HepG2 (cell line): Measurements from ENCODE around the gene RPAP2. TPM values are rescaled to one million over a fixed set of nuclear protein-coding genes. Genes with fewer than 3 reads are reported as not detected.

Source experiments
- EHMT2 ChIP-seq: fragments of 200-600 bp; sonication (generic); IDR thresholded peaks from 2 replicates; pipeline ENCODE4 v1.7.0; 2017; ENCODE audit warnings: antibody characterized with exemption, low read depth, low read length, borderline replicate concordance
- MTA1 ChIP-seq: sonication (generic); formaldehyde crosslinking; IDR thresholded peaks from 2 replicates; pipeline ENCODE4 v1.4.0; 2020; ENCODE audit warnings: missing genetic modification reagents, mild to moderate bottlenecking, borderline replicate concordance
- NCOA2 ChIP-seq: sonication (generic); formaldehyde crosslinking; IDR thresholded peaks from 2 replicates; pipeline ENCODE4 v1.8.0; 2022; ENCODE audit warnings: inconsistent platforms
- ZFX ChIP-seq: sonication (generic); formaldehyde crosslinking; IDR thresholded peaks from 2 replicates; pipeline ENCODE4 v1.4.0; 2020; ENCODE audit warnings: mild to moderate bottlenecking, low read depth, missing genetic modification reagents, moderate library complexity
- ZNF10 ChIP-seq: sonication (generic); formaldehyde crosslinking; IDR thresholded peaks from 2 replicates; pipeline ENCODE4 v1.4.0; 2020; ENCODE audit warnings: mild to moderate bottlenecking, low read depth, missing genetic modification reagents, borderline replicate concordance
- ZNF556 ChIP-seq: sonication (generic); formaldehyde crosslinking; IDR thresholded peaks from 2 replicates; pipeline ENCODE4 v1.4.0; 2020; ENCODE audit warnings: mild to moderate bottlenecking, missing genetic modification reagents, borderline replicate concordance
- polyA plus RNA-seq, 8 experiments: library from polyadenylated mRNA; depleted of rRNA in 3 of 8; stranded (reverse) in 7 of 8; unstranded in 1 of 8; fragments of >200 nt; fragmentation: Illumina TruSeq in 4 of 8; extraction: Trizol in 4 of 8; gene quantifications; 2 replicates each; pipeline versions ENCODE4 v1.2.1 to v1.2.3, GENCODE V29; 2011 to 2016; ENCODE audit warnings: low read depth in 4 of 8, missing spikeins in 1 of 8, mixed read lengths in 1 of 8; ENCODE audit not compliant: insufficient read depth in 1 of 8
- total RNA-seq, 5 experiments: library from RNA; depleted of rRNA; stranded (reverse); fragments of >200 nt; fragmentation: Illumina TruSeq; extraction: Trizol; gene quantifications; 2 replicates each; pipeline ENCODE4 v1.2.3, GENCODE V29; 2016; ENCODE audit warnings: low read depth in 1 of 5
- TF ChIP-seq, protein P1 (sequence below): sonication (generic); formaldehyde crosslinking; IDR thresholded peaks from 2 replicates; pipeline ENCODE4 v1.5.1; 2020; ENCODE audit warnings: mild to moderate bottlenecking, missing genetic modification reagents, borderline replicate concordance
- TF ChIP-seq, protein P2 (sequence below): sonication (generic); formaldehyde crosslinking; IDR thresholded peaks from 2 replicates; pipeline ENCODE4 v1.9.0; 2021; ENCODE audit warnings: missing genetic modification reagents, borderline replicate concordance
- TF ChIP-seq, protein P3 (sequence below): sonication (generic); formaldehyde crosslinking; IDR thresholded peaks from 2 replicates; pipeline ENCODE4 v1.4.0; 2020; ENCODE audit warnings: missing genetic modification reagents
- TF ChIP-seq, protein P4 (sequence below): sonication (generic); formaldehyde crosslinking; IDR thresholded peaks from 2 replicates; pipeline ENCODE4 v1.9.0; 2021; ENCODE audit warnings: missing genetic modification reagents, borderline replicate concordance
- TF ChIP-seq, protein P5 (sequence below): sonication (generic); formaldehyde crosslinking; IDR thresholded peaks from 2 replicates; pipeline ENCODE4 v1.4.0; 2020; ENCODE audit warnings: low read depth, missing genetic modification reagents

Gene RPAP2
- total and polyA plus RNA-seq, 2 of the 13 experiments (the other 11 are each of a cell fraction or from before 2014, with no cell fraction given): 10.0 to 34.8 TPM

DNA sequence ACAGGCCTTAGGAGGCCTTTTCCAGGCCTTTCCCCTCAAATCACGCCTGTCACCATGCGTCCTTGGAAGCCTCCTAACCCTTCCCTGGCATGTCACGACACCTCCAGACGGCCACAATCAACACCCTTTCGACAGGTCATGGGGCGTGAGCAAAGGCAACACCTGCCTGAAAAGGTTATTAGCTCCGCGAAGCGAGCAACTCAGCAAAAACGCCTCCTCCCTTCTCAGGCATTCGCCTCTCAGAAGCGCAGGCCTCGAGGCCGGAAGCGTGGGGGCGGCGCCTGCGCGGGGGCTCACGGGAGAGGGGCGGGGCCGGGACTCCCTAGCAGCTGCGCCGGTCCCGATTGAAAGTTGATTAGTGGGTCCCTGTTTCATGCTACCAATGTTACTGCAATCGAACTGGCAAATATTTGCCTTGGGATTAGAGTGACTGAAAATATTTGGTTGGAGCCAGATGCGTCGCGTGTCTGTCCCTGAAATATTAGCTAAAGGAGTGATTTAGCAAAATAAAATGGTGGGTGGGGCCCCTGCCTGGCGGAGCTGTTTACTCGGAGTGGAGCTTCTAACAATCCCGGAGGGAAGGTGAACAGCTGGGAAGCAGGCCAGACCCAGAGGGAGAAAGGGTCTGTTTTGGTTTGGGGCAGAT is 143.0 kb downstream of the RPAP2 start (continued):
- TF ChIP-seq, protein P1, sequence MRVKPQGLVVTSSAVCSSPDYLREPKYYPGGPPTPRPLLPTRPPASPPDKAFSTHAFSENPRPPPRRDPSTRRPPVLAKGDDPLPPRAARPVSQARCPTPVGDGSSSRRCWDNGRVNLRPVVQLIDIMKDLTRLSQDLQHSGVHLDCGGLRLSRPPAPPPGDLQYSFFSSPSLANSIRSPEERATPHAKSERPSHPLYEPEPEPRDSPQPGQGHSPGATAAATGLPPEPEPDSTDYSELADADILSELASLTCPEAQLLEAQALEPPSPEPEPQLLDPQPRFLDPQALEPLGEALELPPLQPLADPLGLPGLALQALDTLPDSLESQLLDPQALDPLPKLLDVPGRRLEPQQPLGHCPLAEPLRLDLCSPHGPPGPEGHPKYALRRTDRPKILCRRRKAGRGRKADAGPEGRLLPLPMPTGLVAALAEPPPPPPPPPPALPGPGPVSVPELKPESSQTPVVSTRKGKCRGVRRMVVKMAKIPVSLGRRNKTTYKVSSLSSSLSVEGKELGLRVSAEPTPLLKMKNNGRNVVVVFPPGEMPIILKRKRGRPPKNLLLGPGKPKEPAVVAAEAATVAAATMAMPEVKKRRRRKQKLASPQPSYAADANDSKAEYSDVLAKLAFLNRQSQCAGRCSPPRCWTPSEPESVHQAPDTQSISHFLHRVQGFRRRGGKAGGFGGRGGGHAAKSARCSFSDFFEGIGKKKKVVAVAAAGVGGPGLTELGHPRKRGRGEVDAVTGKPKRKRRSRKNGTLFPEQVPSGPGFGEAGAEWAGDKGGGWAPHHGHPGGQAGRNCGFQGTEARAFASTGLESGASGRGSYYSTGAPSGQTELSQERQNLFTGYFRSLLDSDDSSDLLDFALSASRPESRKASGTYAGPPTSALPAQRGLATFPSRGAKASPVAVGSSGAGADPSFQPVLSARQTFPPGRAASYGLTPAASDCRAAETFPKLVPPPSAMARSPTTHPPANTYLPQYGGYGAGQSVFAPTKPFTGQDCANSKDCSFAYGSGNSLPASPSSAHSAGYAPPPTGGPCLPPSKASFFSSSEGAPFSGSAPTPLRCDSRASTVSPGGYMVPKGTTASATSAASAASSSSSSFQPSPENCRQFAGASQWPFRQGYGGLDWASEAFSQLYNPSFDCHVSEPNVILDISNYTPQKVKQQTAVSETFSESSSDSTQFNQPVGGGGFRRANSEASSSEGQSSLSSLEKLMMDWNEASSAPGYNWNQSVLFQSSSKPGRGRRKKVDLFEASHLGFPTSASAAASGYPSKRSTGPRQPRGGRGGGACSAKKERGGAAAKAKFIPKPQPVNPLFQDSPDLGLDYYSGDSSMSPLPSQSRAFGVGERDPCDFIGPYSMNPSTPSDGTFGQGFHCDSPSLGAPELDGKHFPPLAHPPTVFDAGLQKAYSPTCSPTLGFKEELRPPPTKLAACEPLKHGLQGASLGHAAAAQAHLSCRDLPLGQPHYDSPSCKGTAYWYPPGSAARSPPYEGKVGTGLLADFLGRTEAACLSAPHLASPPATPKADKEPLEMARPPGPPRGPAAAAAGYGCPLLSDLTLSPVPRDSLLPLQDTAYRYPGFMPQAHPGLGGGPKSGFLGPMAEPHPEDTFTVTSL: peak; percentile 78; the same call in 1 of the 2 replicates
- peak; percentile 56; the same call in 1 of the 2 replicates for TF ChIP-seq MTA1
- TF ChIP-seq, protein P2, sequence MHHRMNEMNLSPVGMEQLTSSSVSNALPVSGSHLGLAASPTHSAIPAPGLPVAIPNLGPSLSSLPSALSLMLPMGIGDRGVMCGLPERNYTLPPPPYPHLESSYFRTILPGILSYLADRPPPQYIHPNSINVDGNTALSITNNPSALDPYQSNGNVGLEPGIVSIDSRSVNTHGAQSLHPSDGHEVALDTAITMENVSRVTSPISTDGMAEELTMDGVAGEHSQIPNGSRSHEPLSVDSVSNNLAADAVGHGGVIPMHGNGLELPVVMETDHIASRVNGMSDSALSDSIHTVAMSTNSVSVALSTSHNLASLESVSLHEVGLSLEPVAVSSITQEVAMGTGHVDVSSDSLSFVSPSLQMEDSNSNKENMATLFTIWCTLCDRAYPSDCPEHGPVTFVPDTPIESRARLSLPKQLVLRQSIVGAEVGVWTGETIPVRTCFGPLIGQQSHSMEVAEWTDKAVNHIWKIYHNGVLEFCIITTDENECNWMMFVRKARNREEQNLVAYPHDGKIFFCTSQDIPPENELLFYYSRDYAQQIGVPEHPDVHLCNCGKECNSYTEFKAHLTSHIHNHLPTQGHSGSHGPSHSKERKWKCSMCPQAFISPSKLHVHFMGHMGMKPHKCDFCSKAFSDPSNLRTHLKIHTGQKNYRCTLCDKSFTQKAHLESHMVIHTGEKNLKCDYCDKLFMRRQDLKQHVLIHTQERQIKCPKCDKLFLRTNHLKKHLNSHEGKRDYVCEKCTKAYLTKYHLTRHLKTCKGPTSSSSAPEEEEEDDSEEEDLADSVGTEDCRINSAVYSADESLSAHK (CRISPR knock-in tag): no peak
- TF ChIP-seq, protein P3, sequence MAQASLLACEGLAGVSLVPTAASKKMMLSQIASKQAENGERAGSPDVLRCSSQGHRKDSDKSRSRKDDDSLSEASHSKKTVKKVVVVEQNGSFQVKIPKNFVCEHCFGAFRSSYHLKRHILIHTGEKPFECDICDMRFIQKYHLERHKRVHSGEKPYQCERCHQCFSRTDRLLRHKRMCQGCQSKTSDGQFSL: no peak
- peak; percentile 100 for TF ChIP-seq ZFX (CRISPR knock-in tag)
- TF ChIP-seq ZNF556 (CRISPR knock-in tag): peak; percentile 90; the same call in 1 of the 2 replicates
- TF ChIP-seq, protein P4, sequence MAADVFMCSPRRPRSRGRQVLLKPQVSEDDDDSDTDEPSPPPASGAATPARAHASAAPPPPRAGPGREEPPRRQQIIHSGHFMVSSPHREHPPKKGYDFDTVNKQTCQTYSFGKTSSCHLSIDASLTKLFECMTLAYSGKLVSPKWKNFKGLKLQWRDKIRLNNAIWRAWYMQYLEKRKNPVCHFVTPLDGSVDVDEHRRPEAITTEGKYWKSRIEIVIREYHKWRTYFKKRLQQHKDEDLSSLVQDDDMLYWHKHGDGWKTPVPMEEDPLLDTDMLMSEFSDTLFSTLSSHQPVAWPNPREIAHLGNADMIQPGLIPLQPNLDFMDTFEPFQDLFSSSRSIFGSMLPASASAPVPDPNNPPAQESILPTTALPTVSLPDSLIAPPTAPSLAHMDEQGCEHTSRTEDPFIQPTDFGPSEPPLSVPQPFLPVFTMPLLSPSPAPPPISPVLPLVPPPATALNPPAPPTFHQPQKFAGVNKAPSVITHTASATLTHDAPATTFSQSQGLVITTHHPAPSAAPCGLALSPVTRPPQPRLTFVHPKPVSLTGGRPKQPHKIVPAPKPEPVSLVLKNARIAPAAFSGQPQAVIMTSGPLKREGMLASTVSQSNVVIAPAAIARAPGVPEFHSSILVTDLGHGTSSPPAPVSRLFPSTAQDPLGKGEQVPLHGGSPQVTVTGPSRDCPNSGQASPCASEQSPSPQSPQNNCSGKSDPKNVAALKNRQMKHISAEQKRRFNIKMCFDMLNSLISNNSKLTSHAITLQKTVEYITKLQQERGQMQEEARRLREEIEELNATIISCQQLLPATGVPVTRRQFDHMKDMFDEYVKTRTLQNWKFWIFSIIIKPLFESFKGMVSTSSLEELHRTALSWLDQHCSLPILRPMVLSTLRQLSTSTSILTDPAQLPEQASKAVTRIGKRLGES (CRISPR knock-in tag): no peak
- TF ChIP-seq, protein P5, sequence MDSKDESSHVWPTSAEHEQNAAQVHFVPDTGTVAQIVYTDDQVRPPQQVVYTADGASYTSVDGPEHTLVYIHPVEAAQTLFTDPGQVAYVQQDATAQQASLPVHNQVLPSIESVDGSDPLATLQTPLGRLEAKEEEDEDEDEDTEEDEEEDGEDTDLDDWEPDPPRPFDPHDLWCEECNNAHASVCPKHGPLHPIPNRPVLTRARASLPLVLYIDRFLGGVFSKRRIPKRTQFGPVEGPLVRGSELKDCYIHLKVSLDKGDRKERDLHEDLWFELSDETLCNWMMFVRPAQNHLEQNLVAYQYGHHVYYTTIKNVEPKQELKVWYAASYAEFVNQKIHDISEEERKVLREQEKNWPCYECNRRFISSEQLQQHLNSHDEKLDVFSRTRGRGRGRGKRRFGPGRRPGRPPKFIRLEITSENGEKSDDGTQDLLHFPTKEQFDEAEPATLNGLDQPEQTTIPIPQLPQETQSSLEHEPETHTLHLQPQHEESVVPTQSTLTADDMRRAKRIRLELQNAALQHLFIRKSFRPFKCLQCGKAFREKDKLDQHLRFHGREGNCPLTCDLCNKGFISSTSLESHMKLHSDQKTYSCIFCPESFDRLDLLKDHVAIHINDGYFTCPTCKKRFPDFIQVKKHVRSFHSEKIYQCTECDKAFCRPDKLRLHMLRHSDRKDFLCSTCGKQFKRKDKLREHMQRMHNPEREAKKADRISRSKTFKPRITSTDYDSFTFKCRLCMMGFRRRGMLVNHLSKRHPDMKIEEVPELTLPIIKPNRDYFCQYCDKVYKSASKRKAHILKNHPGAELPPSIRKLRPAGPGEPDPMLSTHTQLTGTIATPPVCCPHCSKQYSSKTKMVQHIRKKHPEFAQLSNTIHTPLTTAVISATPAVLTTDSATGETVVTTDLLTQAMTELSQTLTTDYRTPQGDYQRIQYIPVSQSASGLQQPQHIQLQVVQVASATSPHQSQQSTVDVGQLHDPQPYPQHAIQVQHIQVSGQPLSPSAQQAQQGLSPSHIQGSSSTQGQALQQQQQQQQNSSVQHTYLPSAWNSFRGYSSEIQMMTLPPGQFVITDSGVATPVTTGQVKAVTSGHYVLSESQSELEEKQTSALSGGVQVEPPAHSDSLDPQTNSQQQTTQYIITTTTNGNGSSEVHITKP: peak; percentile 57; the same call in 1 of the 2 replicates
- TF ChIP-seq ZNF10 (CRISPR knock-in tag): no peak
- TF ChIP-seq EHMT2: peak; percentile 43; the same call in 1 of the 2 replicates
- peak; percentile 86 for TF ChIP-seq NCOA2 (CRISPR knock-in tag)
